K562 (cell line): ENCODE results near the gene HNF1B. TPM values are rescaled to one million over a fixed set of nuclear protein-coding genes. Genes with fewer than 3 reads are reported as not detected.

Source experiments
- ATAC-seq: fragments of 200-7000 bp; cut with Tn5 transposase; 3 replicates; pipeline ENCODE4 v1.9.1; 2020; ENCODE audit warnings: moderate library complexity
- BruUV-seq: library from RNA; stranded (reverse); fragments of 400-500 nt; replicated peaks from 2 replicates; lab custom pipeline; 2021; lab: Mats Ljungman, UMichigan
- CTCF ChIA-PET: fragments of 300-600 bp; formaldehyde crosslinking; extraction: SDS; loops from one replicate; lab custom pipeline; 2021; ENCODE audit warnings: low intra/inter-chr PET ratio; lab: Yijun Ruan, JAX
- POLR2A ChIA-PET: fragments of 300-600, 350-650 bp; sonication (Branson Sonifier 250); formaldehyde crosslinking; extraction: SDS; loops from one replicate; lab custom pipeline; 2021; ENCODE audit warnings: antibody characterized with exemption, inconsistent platforms; lab: Yijun Ruan, JAX
- DNase-seq, 4 experiments: peaks; one replicate each; pipeline versions ENCODE4 v3.0.0 to v3.0.0-alpha.2; 2011 to 2018; ENCODE audit warnings: low spot score in 3 of 4, mixed read lengths in 3 of 4; ENCODE audit errors: extremely low read depth in 1 of 4
- FAIRE-seq: peaks from 2 replicates; lab custom pipeline; 2011; peaks lifted over from hg19 to GRCh38; lab: Jason Lieb, UNC
- H2AFZ ChIP-seq: 2 replicates; pipeline ENCODE4 v1.6.0; 2011; ENCODE audit warnings: low read depth, low read length, control low read depth, inconsistent platforms
- H3K27ac ChIP-seq: fragments of 200-600 bp; 3 replicates; pipeline ENCODE4 v1.8.0; 2011; ENCODE audit warnings: low read depth, mild to moderate bottlenecking, control low read depth, inconsistent platforms, low read length, moderate library complexity, mixed read lengths; ENCODE audit errors: extremely low read depth
- H3K27me3 ChIP-seq, 2 experiments: fragments of 300-600 bp in 1 of 2; 2 replicates in 1 of 2; 3 replicates in 1 of 2; pipeline versions ENCODE4 v1.6.0 to v1.8.0; 2011; ENCODE audit warnings: inconsistent platforms in 2 of 2, low read length in 2 of 2, mild to moderate bottlenecking in 1 of 2, mixed read lengths in 1 of 2, moderate library complexity in 1 of 2; ENCODE audit not compliant: control insufficient read depth in 2 of 2, insufficient read depth in 2 of 2
- H3K36me3 ChIP-seq: fragments of 300-600 bp; 3 replicates; pipeline ENCODE4 v1.8.0; 2011; ENCODE audit warnings: mild to moderate bottlenecking, low read length, inconsistent platforms; ENCODE audit not compliant: control insufficient read depth, insufficient read depth
- H3K4me1 ChIP-seq, 2 experiments: fragments of 200-600 bp in 1 of 2; replicated peaks in 1 of 2; 2 replicates in 1 of 2; 3 replicates in 1 of 2; pipeline versions ENCODE4 v1.5.1 to v1.8.0; 2011; ENCODE audit warnings: inconsistent platforms in 2 of 2, low read length in 2 of 2, mild to moderate bottlenecking in 1 of 2, mixed read lengths in 1 of 2, moderate library complexity in 1 of 2; ENCODE audit not compliant: control insufficient read depth in 2 of 2, insufficient read depth in 2 of 2
- H3K4me2 ChIP-seq: 2 replicates; pipeline ENCODE4 v1.6.1; 2011; ENCODE audit warnings: low read length, control low read depth, inconsistent platforms, mixed read lengths; ENCODE audit not compliant: insufficient read depth
- H3K4me3 ChIP-seq: fragments of 200-600 bp; sonication (generic), shearing (Covaris generic); 2 replicates; pipeline ENCODE4 v1.5.1; 2016; ENCODE audit warnings: control low read depth, inconsistent platforms
- H3K79me2 ChIP-seq: fragments of 200-600 bp; 3 replicates; pipeline ENCODE4 v1.8.0; 2011; ENCODE audit warnings: low read length, inconsistent platforms; ENCODE audit not compliant: control insufficient read depth, insufficient read depth
- H3K9ac ChIP-seq, 2 experiments: 2 replicates each; pipeline versions ENCODE4 v1.6.0 to v1.6.1; 2011; ENCODE audit warnings: low read depth in 2 of 2, low read length in 2 of 2, control low read depth in 1 of 2, inconsistent platforms in 1 of 2, mild to moderate bottlenecking in 1 of 2, mixed read lengths in 1 of 2; ENCODE audit not compliant: insufficient read depth in 1 of 2
- H3K9me1 ChIP-seq: one replicate; pipeline ENCODE4 v1.6.0; 2011; ENCODE audit warnings: inconsistent platforms, mild to moderate bottlenecking, low read length, moderate library complexity; ENCODE audit not compliant: control insufficient read depth, insufficient read depth
- H3K9me3 ChIP-seq: replicated peaks from 2 replicates; pipeline ENCODE4 v1.5.1; 2011; ENCODE audit warnings: low read depth, low read length, inconsistent platforms; ENCODE audit not compliant: control insufficient read depth, insufficient read depth
- H4K20me1 ChIP-seq: replicated peaks from 2 replicates; pipeline ENCODE4 v1.6.1; 2011; ENCODE audit warnings: low read length, inconsistent platforms, mixed read lengths; ENCODE audit not compliant: control insufficient read depth, insufficient read depth
- JUND ChIP-seq, 2 experiments: IDR thresholded peaks; 2 replicates in 1 of 2; 3 replicates in 1 of 2; pipeline ENCODE4 v1.6.1; 2011; ENCODE audit warnings: borderline replicate concordance in 2 of 2, low read depth in 2 of 2, low read length in 2 of 2, improper control_type of control experiment in 1 of 2, missing biosample characterization in 1 of 2, missing genetic modification characterization in 1 of 2, missing genetic modification reagents in 1 of 2
- ZC3H4 ChIP-seq: sonication (generic); formaldehyde crosslinking; IDR thresholded peaks from 2 replicates; pipeline ENCODE4 v1.9.0; 2021; ENCODE audit warnings: missing genetic modification reagents, borderline replicate concordance
- ZFP30 ChIP-seq: fragments of 250-450 bp; sonication (Bioruptor Pico); IDR thresholded peaks from 2 replicates; pipeline ENCODE4 v1.8.0; 2022; ENCODE audit warnings: moderate library complexity, mild to moderate bottlenecking, inconsistent platforms, borderline replicate concordance
- ZNF830 ChIP-seq: fragments of 250-450 bp; sonication (Bioruptor Pico); IDR thresholded peaks from 2 replicates; pipeline ENCODE4 v1.5.0; 2021; ENCODE audit warnings: mild to moderate bottlenecking
- WGBS: fragments of 100-300 bp; shearing (Covaris generic); methylation state at CpG from one replicate; pipeline ENCODE4 v1.1.6; 2016; ENCODE audit warnings: low coverage, mixed read lengths; ENCODE audit not compliant: insufficient coverage; ENCODE audit errors: missing lambda C conversion rate; 5-methylcytosine and 5-hydroxymethylcytosine counted together
- in situ Hi-C: fragments of 300-500 bp; cut with MboI; formaldehyde crosslinking; loops from 4 replicates; pipeline ENCODE4 v1.15.0; 2018; ENCODE audit warnings: inconsistent platforms, mixed read lengths
- intact Hi-C: fragments of 100-400 bp; cut with micrococcal nuclease; formaldehyde crosslinking; loops from 2 replicates; pipeline ENCODE4 v1.14.2; 2022
- polyA plus RNA-seq, 8 experiments: library from polyadenylated mRNA; depleted of rRNA in 4 of 8; stranded (reverse) in 5 of 8; unstranded in 3 of 8; fragments of >200 nt; fragmentation: Nextera tagmentation in 2 of 8; fragmentation: Illumina TruSeq in 1 of 8; extraction: Ambion mirVana in 2 of 8; extraction: Trizol in 1 of 8; gene quantifications; 2 replicates each; pipeline versions ENCODE4 v1.2.1 to v1.2.3, GENCODE V29; 2011 to 2014; ENCODE audit warnings: inconsistent platforms in 1 of 8, missing spikeins in 1 of 8
- total RNA-seq, 7 experiments: library from RNA; depleted of rRNA in 6 of 7; stranded (reverse); fragments of >200 nt in 6 of 7; fragmentation: Illumina TruSeq in 2 of 7; extraction: Trizol in 2 of 7; gene quantifications; 2 replicates each; pipeline versions ENCODE4 v1.2.1 to v1.2.3, GENCODE V29; 2011 to 2021; ENCODE audit warnings: low replicate concordance in 1 of 7
- TF ChIP-seq, protein P1 (sequence below): fragments of 250-450 bp; sonication (Bioruptor Pico); IDR thresholded peaks from 2 replicates; pipeline ENCODE4 v1.4.0; 2020; ENCODE audit warnings: mild to moderate bottlenecking
- TF ChIP-seq, protein P2 (sequence below): sonication (generic); formaldehyde crosslinking; IDR thresholded peaks from 2 replicates; pipeline ENCODE4 v1.8.1; 2023; ENCODE audit warnings: mild to moderate bottlenecking, missing genetic modification reagents

HNF1B gene
- total and polyA plus RNA-seq, 9 of the 15 experiments (the other 6 are each of a cell fraction or from before 2014, with no cell fraction given), result not detected

DNA sequence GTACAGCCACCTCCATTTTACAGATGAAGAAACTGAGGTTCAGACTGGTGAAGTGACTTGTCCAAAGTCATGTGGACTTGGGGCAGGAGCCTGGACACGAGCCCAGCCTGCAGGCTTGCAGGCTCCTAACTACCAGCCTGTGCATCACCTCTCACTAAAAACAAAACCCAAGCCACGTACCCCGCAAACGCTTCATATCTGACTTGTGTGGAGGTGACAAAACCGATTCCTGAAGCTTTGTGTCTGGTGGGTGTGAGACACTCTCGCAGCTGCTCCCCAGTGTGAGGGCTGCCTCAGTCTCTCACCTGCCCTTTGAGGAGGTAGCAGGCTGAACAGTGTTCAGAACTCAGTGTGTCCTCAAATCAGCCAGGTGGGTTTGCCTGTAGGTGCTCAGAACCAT, 8.4 kb downstream of the HNF1B start:
- DNase-seq, result no peak
- H4K20me1 ChIP-seq, result no peaks in the 10 kb centered on the region; the same call in 1 of the 2 replicates
- H3K79me2 ChIP-seq, result no peaks in the 10 kb centered on the region
- ChIA-PET CTCF (no interaction called here), POLR2A (interaction anchor here (1.3 kb wide), 1 partner anchor 10 kb away, joined by 5 read pairs; no protein-coding TSS in a partner anchor)
- peaks cover 25 to 48% of the 10 kb centered on the region in 2 experiments for H3K27me3 ChIP-seq
- no TSS peak for BruUV-seq
- no peak overlapping the region for H3K27ac ChIP-seq
- TF ChIP-seq, protein P1, sequence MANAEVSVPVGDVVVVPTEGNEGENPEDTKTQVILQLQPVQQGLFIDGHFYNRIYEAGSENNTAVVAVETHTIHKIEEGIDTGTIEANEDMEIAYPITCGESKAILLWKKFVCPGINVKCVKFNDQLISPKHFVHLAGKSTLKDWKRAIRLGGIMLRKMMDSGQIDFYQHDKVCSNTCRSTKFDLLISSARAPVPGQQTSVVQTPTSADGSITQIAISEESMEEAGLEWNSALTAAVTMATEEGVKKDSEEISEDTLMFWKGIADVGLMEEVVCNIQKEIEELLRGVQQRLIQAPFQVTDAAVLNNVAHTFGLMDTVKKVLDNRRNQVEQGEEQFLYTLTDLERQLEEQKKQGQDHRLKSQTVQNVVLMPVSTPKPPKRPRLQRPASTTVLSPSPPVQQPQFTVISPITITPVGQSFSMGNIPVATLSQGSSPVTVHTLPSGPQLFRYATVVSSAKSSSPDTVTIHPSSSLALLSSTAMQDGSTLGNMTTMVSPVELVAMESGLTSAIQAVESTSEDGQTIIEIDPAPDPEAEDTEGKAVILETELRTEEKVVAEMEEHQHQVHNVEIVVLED, result no peak
- no peaks in the 10 kb centered on the region for H3K9me1 ChIP-seq
- no peak overlapping the region for H3K4me3 ChIP-seq
- in situ Hi-C loops (no loop called here), intact Hi-C loops (no loop called here)
- no peak overlapping the region for H3K9ac ChIP-seq
- no peak for ATAC-seq
- FAIRE-seq, result no peak
- 0% methylated on average over 6 of the region's 6 CpGs for WGBS
- no peak overlapping the region for H2AFZ ChIP-seq
- no peaks in the 10 kb centered on the region for H3K36me3 ChIP-seq
- H3K4me2 ChIP-seq, result no peak overlapping the region
- H3K9me3 ChIP-seq, result no peaks in the 10 kb centered on the region
- H3K4me1 ChIP-seq, result no peaks in the 10 kb centered on the region

DNA sequence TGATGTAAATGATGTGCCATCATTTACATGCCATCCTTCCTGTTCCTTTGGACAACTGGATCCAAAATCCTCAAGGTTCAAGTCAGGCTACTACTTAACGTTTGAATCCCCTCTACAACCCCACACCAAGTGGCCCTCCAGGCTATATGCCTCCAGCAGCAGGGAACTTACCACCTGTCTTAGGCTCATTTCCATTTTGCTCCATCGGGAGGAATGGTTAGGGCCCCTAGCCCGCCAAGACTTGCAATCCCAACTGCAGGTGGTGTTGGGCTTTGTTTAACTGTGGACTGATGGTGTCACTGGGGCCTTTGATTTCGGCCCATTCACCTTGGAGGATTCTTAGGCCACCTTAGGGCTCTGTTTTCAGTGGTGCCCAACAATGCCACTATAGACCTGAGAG, 9.7 kb downstream of the HNF1B start:
- FAIRE-seq (no peak), DNase-seq (no peak), ATAC-seq (no peak)
- Histone ChIP-seq H3K79me2 (no peaks in the 10 kb centered on the region), H4K20me1 (no peaks in the 10 kb centered on the region; the same call in 1 of the 2 replicates), H3K9me1 (no peaks in the 10 kb centered on the region), H3K4me2 (no peak overlapping the region), H3K27me3 (peaks cover 27 to 60% of the 10 kb centered on the region in 2 experiments), H3K9me3 (no peaks in the 10 kb centered on the region), H2AFZ (no peak overlapping the region), H3K27ac (no peak overlapping the region), H3K36me3 (no peaks in the 10 kb centered on the region), H3K4me1 (no peaks in the 10 kb centered on the region), H3K9ac (no peak overlapping the region), H3K4me3 (no peak overlapping the region)
- BruUV-seq, result no TSS peak
- WGBS, result 2% methylated on average over 4 of the region's 4 CpGs
- in situ Hi-C loops (no loop called here), intact Hi-C loops (no loop called here)
- ChIA-PET POLR2A (no interaction called here), CTCF (no interaction called here)
- TF ChIP-seq, protein P2, sequence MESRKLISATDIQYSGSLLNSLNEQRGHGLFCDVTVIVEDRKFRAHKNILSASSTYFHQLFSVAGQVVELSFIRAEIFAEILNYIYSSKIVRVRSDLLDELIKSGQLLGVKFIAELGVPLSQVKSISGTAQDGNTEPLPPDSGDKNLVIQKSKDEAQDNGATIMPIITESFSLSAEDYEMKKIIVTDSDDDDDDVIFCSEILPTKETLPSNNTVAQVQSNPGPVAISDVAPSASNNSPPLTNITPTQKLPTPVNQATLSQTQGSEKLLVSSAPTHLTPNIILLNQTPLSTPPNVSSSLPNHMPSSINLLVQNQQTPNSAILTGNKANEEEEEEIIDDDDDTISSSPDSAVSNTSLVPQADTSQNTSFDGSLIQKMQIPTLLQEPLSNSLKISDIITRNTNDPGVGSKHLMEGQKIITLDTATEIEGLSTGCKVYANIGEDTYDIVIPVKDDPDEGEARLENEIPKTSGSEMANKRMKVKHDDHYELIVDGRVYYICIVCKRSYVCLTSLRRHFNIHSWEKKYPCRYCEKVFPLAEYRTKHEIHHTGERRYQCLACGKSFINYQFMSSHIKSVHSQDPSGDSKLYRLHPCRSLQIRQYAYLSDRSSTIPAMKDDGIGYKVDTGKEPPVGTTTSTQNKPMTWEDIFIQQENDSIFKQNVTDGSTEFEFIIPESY (CRISPR knock-in tag), result no peak
- no peak for TF ChIP-seq ZNF830 (CRISPR knock-in tag)
- TF ChIP-seq JUND (IDR thresholded peaks at IDR 0.05; ENCODE audit: borderline replicate concordance, low read depth, low read length), result no peak
- no peak for TF ChIP-seq JUND (tag; IDR thresholded peaks at IDR 0.05; ENCODE audit: borderline replicate concordance, low read depth, low read length)
- TF ChIP-seq ZC3H4 (CRISPR knock-in tag), result no peak
- no peak for TF ChIP-seq ZFP30 (CRISPR knock-in tag)
